Posterior vena cava (tissue), 2 donors: Measurements from ENCODE around the gene FAM20A. TPM values are rescaled to one million over a fixed set of nuclear protein-coding genes. Genes with fewer than 3 reads are reported as not detected.

Experiments used
- DNase-seq: peaks from one replicate; pipeline ENCODE4 v3.0.0-alpha.2; 2020; ENCODE audit warnings: low spot score
- intact Hi-C, 2 donors: fragments of 100-400 bp; cut with DNase I; formaldehyde crosslinking; loops; one replicate each; pipeline versions ENCODE4 v1.14.1 to v1.14.2; 2022 to 2023
- total RNA-seq, 2 donors: library from RNA; stranded (reverse); fragmentation: NEBNext Ultra II Directional; extraction: Animal tissue kit (Norgen Biotek cat#: 25700); gene quantifications; one replicate each; pipeline ENCODE4 v1.2.1, GENCODE V29; 2021
- donor health status: DM: yes; HTN: yes; CAD: no.
- donor health status: DM: yes; HTN: yes; CAD: no.

The FAM20A gene
- total RNA-seq, 2 donors from 2014 or later, result 17.6 to 29.9 TPM

GRCh38 chr17:68576137-68576536, 25.0 kb downstream of the FAM20A start:
- intact Hi-C loops, result no loop called here
- DNase-seq, result no peak

- intact Hi-C loops, result no loop called here
- DNase-seq, result no peak
Observed at GRCh38 chr17:68573338-68573737, 27.8 kb downstream of the FAM20A start.

- intact Hi-C loops, result no loop called here
- DNase-seq, result no peak
Observed at GRCh38 chr17:68572138-68572842, 28.9 kb downstream of the FAM20A start.

- intact Hi-C loops, result no loop called here
- DNase-seq, result no peak
Observed at GRCh38 chr17:68570526-68570925, 30.6 kb downstream of the FAM20A start.

- no peak for DNase-seq
- intact Hi-C loops, result no loop called here
Observed at GRCh38 chr17:68569346-68569745, 31.8 kb downstream of the FAM20A start.

- no peak for DNase-seq
- intact Hi-C loops, result no loop called here
Observed at GRCh38 chr17:68568581-68568980, 32.6 kb downstream of the FAM20A start.

- DNase-seq, result no peak
- intact Hi-C loops, result no loop called here
Observed at GRCh38 chr17:68567581-68567980, 33.6 kb downstream of the FAM20A start.

GRCh38 chr17:68567035-68567434, 34.1 kb downstream of the FAM20A start:
- intact Hi-C loops, result no loop called here
- DNase-seq, result no peak

GRCh38 chr17:68566442-68566738, 34.8 kb downstream of the FAM20A start:
- DNase-seq, result no peak
- intact Hi-C loops, result no loop called here

GRCh38 chr17:68565661-68566441, 35.3 kb downstream of the FAM20A start:
- intact Hi-C loops, result no loop called here
- DNase-seq, result no peak

GRCh38 chr17:68564415-68565111, 36.6 kb downstream of the FAM20A start:
- intact Hi-C loops, result no loop called here
- no peak for DNase-seq

GRCh38 chr17:68562736-68563135, 38.4 kb downstream of the FAM20A start:
- intact Hi-C loops, result no loop called here

GRCh38 chr17:68560966-68561720, 40.0 kb downstream of the FAM20A start:
- intact Hi-C loops, result no loop called here

More at GRCh38 chr17:68562736-68563135, 38.4 kb downstream of the FAM20A start:
- no peak for DNase-seq

GRCh38 chr17:68559316-68559715, 41.9 kb downstream of the FAM20A start:
- no peak for DNase-seq
- intact Hi-C loops, result no loop called here

More at GRCh38 chr17:68560966-68561720, 40.0 kb downstream of the FAM20A start:
- no peak for DNase-seq

- intact Hi-C loops, result no loop called here
- DNase-seq, result no peak
Observed at GRCh38 chr17:68556551-68556950, 44.6 kb downstream of the FAM20A start.

- intact Hi-C loops, result no loop called here
- DNase-seq, result no peak
Observed at GRCh38 chr17:68544111-68544915, 56.9 kb downstream of the FAM20A start.

GRCh38 chr17:68542698-68543463, 58.3 kb downstream of the FAM20A start:
- DNase-seq, result no peak
- intact Hi-C loops, result no loop called here

GRCh38 chr17:68541816-68542215, 59.4 kb downstream of the FAM20A start:
- no peak for DNase-seq
- intact Hi-C loops, result no loop called here
